ENCODE data around the gene HOXC10. TPM values are rescaled to one million over a fixed set of nuclear protein-coding genes. Genes with fewer than 3 reads are reported as not detected.

Gene HOXC10
- total RNA-seq, 2 donors from 2014 or later = 0.51 to 7.2 TPM

DNA sequence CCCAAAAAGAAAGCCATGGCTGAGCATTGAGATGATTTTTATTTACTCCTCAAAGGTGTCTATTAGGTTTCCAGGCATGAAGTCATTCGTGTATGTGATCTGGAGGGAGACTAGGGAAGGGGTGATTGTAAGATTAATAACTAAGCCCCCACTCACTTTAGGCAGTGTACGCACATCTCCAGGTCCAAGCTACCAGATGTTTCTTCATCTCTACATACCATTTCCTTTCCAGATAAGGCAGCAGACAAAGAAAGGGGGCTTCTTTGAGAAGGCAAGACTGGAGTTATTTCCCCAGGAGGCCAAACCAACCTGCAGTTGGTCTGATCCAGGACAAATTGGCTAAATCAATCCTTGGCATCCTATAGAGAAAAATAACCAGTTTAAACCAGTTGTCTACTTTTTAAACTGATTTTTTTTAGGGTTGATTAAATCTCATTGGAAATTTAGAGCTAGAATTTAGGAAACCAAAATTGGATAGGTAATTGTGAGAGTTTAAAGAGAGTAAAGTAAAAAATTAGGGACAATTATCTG is 42.4 kb upstream of the HOXC10 start:
- WGBS = 52% methylated on average over 2 of the region's 2 CpGs
- H3K9me3 ChIP-seq = no peaks in the 10 kb centered on the region
- no peak overlapping the region for H3K27ac ChIP-seq
- H3K4me3 ChIP-seq = no peak overlapping the region
- H3K27me3 ChIP-seq (replicated peaks; ENCODE audit: insufficient read depth) = peaks cover 48% of the 10 kb centered on the region
- TF ChIP-seq POLR2AphosphoS5 (IDR thresholded peaks at IDR 0.05) (no peak), POLR2A (IDR thresholded peaks at IDR 0.05) (no peak)
- TF ChIP-seq, protein P1, sequence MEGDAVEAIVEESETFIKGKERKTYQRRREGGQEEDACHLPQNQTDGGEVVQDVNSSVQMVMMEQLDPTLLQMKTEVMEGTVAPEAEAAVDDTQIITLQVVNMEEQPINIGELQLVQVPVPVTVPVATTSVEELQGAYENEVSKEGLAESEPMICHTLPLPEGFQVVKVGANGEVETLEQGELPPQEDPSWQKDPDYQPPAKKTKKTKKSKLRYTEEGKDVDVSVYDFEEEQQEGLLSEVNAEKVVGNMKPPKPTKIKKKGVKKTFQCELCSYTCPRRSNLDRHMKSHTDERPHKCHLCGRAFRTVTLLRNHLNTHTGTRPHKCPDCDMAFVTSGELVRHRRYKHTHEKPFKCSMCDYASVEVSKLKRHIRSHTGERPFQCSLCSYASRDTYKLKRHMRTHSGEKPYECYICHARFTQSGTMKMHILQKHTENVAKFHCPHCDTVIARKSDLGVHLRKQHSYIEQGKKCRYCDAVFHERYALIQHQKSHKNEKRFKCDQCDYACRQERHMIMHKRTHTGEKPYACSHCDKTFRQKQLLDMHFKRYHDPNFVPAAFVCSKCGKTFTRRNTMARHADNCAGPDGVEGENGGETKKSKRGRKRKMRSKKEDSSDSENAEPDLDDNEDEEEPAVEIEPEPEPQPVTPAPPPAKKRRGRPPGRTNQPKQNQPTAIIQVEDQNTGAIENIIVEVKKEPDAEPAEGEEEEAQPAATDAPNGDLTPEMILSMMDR (IDR thresholded peaks at IDR 0.05) = no peak
- H3K4me1 ChIP-seq (replicated peaks) = no peaks in the 10 kb centered on the region
- intact Hi-C loops (cut with DNase I) = no loop called here
- DNase-seq (ENCODE audit: low spot score) = no peak
- H3K36me3 ChIP-seq = no peaks in the 10 kb centered on the region

DNA sequence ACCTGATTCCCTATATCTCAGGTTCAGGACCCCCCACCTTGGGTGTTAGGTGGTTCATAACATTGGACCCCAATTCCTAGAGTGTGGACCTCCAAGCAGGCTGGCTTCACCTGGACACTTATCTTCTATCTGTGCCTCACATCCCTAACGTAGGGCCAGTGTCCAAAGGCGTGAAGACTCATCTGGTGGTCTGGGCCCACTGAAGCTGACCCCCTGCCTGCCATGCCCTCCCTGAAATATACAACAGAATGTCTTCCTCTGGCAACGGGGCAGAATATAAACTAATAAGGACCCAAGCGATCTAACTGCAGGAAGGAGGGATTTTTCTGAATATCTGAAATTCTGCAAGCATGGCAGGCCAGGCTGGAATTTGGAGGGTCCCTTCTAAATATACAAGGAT is 40.7 kb upstream of the HOXC10 start:
- Histone ChIP-seq H3K4me3 (no peak overlapping the region), H3K27ac (no peak overlapping the region), H3K4me1 (replicated peaks) (no peaks in the 10 kb centered on the region), H3K36me3 (no peaks in the 10 kb centered on the region), H3K27me3 (replicated peaks; ENCODE audit: insufficient read depth) (peaks cover 35% of the 10 kb centered on the region), H3K9me3 (no peaks in the 10 kb centered on the region)
- WGBS = 53% methylated on average over 4 of the region's 4 CpGs
- no peak for TF ChIP-seq POLR2A (IDR thresholded peaks at IDR 0.05)
- no peak for TF ChIP-seq POLR2AphosphoS5 (IDR thresholded peaks at IDR 0.05)
- TF ChIP-seq, protein P1 (IDR thresholded peaks at IDR 0.05) = no peak
- DNase-seq (ENCODE audit: low spot score) = no peak
- intact Hi-C loops (cut with DNase I) = no loop called here

DNA sequence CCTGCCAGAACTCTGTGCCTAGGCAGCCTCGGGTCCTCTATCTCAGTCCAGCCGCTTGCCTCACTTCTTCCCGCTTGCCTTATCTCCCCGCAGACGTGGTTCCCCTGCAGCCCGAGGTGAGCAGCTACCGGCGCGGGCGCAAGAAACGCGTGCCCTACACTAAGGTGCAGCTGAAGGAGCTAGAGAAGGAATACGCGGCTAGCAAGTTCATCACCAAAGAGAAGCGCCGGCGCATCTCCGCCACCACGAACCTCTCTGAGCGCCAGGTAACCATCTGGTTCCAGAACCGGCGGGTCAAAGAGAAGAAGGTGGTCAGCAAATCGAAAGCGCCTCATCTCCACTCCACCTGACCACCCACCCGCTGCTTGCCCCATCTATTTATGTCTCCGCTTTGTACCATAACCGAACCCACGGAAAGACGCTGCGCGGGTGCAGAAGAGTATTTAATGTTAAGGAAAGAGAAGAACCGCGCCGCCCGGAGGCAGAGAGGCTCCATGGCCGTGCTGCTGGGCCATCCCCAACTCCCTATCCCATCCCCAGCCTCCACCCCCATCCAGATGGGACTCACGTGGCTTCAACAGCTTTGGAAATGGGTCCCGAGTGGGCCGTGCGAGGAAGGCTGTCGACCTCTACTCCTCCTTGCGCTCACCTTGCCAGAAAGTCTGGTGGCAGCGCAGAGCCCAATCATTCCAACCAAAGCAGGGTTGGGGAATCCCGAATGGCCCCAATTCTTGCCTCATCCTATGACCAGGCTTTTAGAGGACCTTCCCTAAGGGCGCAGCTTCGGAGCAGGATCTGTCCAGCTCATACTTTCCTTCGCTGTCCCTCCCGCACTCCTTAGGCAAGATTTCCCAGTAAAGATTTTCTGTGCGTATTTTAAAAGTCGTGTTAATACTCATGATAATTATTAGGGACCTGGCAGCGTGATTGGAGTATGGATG is 39.8 kb upstream of the HOXC10 start:
- no peak for TF ChIP-seq POLR2AphosphoS5 (IDR thresholded peaks at IDR 0.05)
- no peak for TF ChIP-seq POLR2A (IDR thresholded peaks at IDR 0.05)
- no peaks in the 10 kb centered on the region for H3K4me1 ChIP-seq (replicated peaks)
- peaks cover 38% of the 10 kb centered on the region for H3K27me3 ChIP-seq (replicated peaks; ENCODE audit: insufficient read depth)
- H3K36me3 ChIP-seq = no peaks in the 10 kb centered on the region
- no peak overlapping the region for H3K27ac ChIP-seq
- intact Hi-C loops (cut with DNase I) = no loop called here
- H3K9me3 ChIP-seq = no peaks in the 10 kb centered on the region
- no peak overlapping the region for H3K4me3 ChIP-seq
- DNase-seq (ENCODE audit: low spot score) = no peak
- 42% methylated on average over 51 of the region's 51 CpGs for WGBS

DNA sequence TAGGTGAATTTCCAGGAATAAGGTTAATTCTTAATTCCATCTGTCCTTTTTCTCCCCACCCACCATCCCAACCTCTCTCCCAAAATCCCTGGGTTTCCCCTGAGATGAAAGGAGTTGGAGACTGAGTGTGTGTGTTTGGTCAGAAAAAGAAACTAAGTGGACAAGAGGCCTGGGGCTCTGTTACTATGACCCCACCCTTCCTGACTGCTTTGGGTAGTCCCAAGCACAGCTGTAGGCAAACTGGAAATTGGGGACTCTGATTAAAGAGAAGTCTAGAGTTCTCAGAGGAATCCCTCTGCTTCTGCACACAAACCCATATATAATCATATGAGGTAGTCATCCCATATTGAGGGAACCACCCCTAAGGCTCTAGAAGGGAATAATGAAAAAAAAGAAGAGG is 37.2 kb upstream of the HOXC10 start:
- no peaks in the 10 kb centered on the region for H3K4me1 ChIP-seq (replicated peaks)
- peaks cover 49% of the 10 kb centered on the region for H3K27me3 ChIP-seq (replicated peaks; ENCODE audit: insufficient read depth)
- no peak overlapping the region for H3K4me3 ChIP-seq
- H3K27ac ChIP-seq = no peak overlapping the region
- H3K9me3 ChIP-seq = no peaks in the 10 kb centered on the region
- intact Hi-C loops (cut with DNase I) = no loop called here
- DNase-seq (ENCODE audit: low spot score) = no peak
- TF ChIP-seq POLR2A (IDR thresholded peaks at IDR 0.05) = no peak
- TF ChIP-seq, protein P1 (IDR thresholded peaks at IDR 0.05) = no peak
- no peak for TF ChIP-seq POLR2AphosphoS5 (IDR thresholded peaks at IDR 0.05)
- H3K36me3 ChIP-seq = no peaks in the 10 kb centered on the region

DNA sequence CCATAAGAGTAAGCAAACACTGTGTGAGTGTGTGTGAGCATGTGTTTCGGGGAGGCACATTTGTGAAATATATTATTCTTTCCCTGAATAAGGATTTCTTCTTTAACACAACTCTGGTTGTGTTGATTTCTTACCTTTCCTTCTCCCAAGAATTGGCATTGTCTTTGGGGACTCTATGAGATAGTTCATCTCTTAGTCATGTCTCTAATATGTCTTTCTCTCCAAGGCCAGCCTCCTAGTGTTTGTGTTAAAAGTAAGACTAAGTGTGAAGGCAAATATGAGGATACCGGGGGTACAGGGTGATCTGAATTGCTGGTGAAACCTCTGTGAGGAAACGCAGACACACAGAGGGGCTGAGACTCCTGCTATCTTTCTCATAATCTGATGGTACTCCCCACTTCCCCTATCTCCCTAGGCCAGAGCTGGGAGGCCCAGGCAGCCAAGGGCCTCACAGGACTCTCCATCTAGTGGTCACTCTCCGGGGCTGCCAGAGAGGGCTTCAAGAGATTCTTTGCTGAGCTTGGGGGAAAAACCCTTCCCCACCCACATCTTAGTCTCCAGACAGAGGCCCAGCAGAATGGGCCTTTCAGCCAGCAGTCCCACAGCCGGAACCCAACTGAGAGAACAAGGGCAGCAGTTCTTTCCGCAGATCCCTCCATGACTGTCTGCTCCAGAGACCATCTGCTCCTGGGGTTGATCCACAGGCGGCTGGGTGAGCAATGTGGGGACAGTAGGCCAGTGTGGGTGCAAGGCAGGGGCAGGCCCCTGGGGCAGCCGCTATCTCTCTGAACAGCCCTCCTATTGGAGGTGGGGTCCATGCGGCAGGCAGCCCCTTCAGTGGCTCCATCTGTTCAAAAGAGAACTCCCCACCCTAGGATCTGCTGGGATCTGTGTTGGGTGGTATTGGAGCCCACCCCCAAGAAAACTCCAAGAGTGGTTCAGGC is 36.0 kb upstream of the HOXC10 start:
- H3K27me3 ChIP-seq (replicated peaks; ENCODE audit: insufficient read depth) = peaks cover 53% of the 10 kb centered on the region
- H3K36me3 ChIP-seq = no peaks in the 10 kb centered on the region
- intact Hi-C loops (cut with DNase I) = no loop called here
- no peaks in the 10 kb centered on the region for H3K4me1 ChIP-seq (replicated peaks)
- WGBS = 57% methylated on average over 9 of the region's 9 CpGs
- no peak overlapping the region for H3K27ac ChIP-seq
- H3K9me3 ChIP-seq = no peaks in the 10 kb centered on the region
- TF ChIP-seq POLR2A (IDR thresholded peaks at IDR 0.05) (no peak), POLR2AphosphoS5 (IDR thresholded peaks at IDR 0.05) (no peak)
- TF ChIP-seq, protein P1 (IDR thresholded peaks at IDR 0.05) = no peak
- no peak overlapping the region for H3K4me3 ChIP-seq
- no peak for DNase-seq (ENCODE audit: low spot score)
